Activated CD8-positive, alpha-beta memory T cell treated with anti-CD3 and anti-CD28 coated beads, Interleukin-2, amount 50 U/mL, for 24 hours (primary cell): Measurements from ENCODE around the gene FGD6.
"Not testable (repeated sequence)": the region's sequence is repeated elsewhere in the genome, so short reads cannot be mapped to it uniquely, and the experiment has no call there.

Experiments
- DNase-seq: peaks from one replicate; pipeline ENCODE4 v3.0.0-alpha.2; 2020; ENCODE audit errors: extremely low read depth

Gene FGD6

DNA sequence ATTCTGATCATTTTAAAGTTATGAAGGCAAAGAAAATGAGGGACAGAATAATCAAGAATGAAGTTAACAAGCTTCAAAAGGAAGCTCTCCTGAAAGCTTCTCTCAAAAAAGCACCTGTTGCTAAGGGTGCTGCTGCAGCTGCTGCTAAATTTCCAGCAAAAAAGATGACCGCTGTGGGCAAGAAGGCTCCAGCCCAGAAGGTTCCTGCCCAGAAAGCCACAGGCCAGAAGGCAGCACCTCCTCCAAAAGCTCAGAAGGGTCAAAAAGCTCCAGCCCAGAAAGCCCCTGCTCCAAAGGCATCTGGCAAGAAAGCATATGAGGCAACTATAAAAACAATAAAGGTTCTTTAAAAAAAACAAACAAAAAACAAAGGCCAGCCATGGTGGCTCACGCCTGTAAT is 91.2 kb downstream of the FGD6 start:
- DNase-seq, result no peak

DNA sequence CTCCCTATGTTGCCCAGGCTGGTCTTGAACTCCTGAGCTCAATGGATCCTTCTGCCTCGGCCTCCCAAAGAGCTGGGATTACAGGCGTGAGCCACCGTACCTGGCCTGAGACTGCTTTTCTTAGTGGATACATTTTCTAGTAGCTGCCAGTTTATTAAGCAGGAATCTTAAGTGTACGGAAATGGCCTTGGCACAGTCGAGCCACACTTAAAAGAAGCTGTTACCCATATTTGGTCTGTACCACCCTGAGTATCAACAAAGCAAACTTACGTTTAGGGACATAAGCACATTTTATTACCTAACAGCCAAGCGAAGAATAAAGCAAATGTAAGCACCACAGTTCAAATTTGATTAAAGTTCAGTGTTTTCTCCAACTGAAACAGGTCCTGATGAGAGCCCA is 93.2 kb downstream of the FGD6 start:
- DNase-seq, result no peak

DNA sequence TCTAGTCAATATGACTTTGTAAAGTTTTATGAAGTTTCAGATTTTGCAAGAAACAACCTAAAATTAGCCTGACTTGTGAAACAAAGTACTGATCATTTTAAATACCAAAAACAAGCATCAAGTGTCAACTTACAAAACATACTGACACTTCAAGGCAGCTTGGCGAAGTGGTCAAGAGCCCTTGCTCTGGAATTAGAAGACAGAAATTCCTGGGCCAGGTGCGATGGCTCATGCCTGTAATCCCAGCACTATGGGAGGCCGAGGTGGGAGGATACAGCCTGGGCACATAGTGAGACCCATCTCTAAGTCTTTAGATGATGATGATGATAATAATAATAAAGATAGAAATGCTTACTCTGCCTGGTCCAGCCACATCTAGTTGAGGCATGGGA is 98.5 kb downstream of the FGD6 start:
- DNase-seq, result no peak

DNA sequence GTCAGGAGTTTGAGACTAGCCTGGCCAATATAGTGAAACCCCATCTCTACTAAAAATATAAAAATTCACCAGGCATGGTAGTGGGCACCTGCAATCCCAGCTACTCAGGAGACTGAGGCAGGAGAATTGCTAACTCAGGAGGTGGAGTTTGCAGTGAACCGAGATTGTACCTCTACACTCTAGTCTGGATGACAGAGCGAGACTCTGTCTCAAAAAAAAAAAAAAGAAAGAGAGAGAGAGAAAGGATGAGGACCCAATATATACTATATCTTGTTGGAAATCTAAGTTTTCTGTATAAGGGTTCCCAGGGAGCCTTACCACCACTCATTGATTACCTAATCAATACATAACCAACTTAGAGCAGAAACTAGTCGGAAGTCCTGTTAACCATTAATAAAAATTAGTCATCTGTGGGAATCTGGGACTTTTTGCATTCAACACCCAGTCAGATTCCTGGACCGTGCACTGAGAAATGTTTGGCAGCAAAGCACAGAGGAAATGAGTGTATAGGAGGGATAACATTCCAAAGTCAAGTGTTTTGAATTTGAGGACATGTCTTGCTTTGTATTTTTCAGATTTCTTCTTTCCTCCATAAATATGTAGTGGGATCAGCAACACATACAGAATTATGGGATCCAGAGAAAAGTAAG is 99.0 kb downstream of the FGD6 start:
- no peak for DNase-seq

DNA sequence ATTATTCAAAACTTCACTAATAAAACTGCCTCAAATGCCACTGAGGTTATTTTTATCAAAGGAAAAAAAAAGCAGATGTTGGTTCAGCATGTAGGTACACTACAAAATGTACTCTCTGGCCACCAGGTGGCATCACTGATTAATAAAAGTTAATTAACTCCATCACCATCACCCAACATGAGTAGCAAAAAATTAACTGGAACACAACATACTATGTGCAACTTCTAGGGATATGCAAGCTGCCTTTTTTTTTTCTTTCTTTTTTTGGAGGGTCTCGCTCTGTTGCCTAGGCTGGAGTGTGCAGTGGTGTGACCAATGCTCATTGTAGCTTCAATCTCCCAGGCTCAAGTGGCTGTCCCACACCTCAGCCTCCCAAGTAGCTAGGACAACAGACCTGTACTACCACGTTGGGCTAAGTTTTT is 100.1 kb downstream of the FGD6 start:
- DNase-seq, result no peak

DNA sequence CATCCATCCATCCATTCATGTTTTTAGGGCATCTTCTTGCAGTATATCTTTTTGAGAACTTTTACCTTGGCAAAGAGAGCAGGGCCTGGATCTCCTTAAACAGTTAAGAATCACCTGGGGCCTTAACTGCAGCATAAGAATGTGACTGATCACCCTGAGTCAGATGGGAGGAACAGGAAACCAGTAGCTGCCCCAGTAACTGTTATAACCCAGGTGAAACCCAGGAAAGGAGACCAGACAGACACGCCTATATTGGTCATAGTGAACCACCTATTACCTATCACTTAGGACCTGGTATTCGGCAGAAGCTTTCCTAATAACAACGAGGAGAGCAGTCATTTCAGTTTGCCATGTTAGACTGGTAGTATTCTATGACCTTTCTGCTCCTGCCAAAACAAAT is 100.5 kb downstream of the FGD6 start:
- DNase-seq, result no peak

DNA sequence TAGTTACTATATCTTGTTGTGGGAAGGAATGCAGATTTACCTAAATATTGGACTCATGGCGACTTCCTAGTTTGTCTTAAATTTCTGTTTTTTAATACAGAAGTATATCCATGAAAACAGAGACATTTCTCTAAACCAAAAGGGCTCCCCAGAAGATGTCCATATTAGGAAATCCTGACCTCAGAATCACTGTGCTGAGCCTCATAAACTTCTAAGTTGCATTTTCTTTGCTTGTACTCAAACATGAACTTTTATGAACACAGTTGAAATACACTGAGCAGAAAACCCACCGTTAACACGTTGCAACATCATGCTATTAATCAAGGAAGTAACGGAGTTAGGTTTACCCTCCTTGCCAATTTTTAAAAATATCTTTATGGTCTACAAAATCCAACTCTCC is 100.9 kb downstream of the FGD6 start:
- DNase-seq, result no peak

DNA sequence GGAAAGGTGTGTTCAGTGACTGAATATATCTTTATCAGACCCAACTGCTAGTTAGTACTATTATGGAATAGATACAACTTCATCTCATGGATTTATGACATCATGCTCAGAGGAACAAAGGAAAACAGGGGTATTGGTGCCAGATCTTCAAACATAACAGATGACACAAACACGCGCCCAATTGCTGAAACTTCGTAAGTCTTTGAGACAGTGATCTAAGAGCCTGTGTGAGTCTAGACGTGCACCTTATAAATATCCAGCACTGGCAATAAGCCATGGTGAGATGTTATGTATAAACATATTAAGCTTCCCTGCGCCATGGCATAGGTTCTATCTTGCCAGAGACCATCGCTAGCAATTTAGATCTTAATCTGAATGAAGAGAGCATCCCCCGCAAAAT is 101.6 kb downstream of the FGD6 start:
- no peak for DNase-seq

DNA sequence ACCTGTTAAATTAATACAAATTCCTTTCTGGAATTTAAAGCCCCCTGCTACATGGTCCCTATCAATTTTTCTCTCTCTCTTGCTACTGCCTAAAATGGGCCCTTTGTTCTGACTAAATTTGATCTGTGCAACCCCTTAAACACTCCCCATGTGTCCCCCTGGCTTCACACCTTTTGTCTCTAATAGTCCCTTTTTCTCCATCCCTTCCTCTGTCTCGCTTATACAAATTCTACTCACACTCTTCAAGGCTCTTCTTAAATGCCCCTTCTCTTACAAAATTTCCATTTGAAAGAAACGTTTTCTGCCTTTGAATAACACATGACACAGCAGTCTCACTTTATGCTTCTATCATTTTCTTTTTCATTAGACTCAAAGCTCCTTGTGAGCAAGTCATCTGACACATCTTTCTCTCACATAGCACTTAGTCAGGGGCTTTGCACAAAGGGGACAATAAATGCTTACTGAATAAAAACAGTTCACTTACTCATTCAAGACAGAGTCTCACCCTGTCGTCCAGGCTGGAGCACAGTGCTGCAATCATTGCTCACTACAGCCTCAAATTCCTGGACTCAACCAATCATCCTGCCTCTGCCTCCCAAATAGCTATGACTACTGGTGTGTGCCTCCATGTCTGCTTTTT is 102.4 kb downstream of the FGD6 start:
- no peak for DNase-seq

DNA sequence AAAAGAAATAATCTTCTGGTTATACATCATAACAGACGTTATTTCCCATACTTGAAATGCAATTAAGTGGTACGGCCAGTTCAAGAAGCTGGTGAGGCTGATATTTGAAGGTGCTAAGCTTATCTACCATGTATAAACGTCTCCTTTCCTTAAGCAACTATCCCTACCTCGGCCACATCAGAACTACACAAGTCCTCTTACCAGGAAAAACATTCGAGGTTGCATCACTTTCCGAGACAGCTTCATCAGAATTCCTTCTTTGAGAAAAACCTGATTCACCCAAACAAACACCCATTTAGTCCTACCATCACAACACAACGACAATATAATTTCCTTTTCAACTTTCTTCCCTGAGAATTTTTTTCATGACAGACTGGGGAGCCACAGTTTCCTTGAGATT is 109.9 kb downstream of the FGD6 start:
- DNase-seq, result no peak

DNA sequence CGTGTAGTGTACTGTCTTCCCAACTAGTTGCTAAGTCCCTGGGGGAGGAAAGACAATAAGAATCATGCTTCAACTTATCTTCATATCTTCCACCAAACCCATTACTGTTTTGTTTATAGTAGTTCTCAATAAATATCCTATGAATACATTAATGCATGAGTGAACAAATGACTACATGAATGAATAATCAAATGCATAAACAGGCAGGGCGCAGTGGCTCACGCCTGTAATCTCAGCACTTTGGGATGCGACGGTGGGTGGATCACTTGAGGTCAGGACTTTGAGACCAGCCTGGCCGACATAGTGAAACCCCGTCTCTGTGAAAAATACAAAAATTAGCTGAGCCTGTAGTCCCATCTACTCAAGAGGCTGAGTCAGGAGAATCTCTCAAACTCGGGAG is 111.7 kb downstream of the FGD6 start:
- DNase-seq, result no peak

DNA sequence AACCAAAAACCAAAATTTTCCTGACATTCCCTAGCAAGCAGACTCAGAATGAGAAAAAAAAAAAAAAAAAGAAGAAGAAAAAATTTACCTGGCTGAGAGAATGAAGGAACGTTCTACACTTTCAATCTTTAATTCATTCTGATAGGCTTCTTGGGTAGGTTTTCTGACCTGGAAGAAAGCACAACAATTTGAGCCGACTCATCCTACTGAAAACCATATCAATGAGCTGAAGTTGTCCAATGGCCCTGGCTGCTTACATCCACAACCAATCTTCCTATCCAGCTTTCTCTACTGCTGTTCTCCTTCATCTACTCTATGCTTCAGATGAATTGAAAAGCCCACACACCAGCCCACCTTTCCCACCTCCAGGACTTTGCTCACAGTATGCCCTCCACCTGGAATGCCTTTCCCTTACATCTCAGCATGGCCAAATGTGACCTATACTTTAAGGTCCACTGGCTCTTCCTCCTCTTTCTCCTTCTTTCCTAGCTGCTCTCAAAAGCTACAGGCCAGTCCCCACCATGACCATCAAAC is 112.3 kb downstream of the FGD6 start:
- DNase-seq, result no peak

DNA sequence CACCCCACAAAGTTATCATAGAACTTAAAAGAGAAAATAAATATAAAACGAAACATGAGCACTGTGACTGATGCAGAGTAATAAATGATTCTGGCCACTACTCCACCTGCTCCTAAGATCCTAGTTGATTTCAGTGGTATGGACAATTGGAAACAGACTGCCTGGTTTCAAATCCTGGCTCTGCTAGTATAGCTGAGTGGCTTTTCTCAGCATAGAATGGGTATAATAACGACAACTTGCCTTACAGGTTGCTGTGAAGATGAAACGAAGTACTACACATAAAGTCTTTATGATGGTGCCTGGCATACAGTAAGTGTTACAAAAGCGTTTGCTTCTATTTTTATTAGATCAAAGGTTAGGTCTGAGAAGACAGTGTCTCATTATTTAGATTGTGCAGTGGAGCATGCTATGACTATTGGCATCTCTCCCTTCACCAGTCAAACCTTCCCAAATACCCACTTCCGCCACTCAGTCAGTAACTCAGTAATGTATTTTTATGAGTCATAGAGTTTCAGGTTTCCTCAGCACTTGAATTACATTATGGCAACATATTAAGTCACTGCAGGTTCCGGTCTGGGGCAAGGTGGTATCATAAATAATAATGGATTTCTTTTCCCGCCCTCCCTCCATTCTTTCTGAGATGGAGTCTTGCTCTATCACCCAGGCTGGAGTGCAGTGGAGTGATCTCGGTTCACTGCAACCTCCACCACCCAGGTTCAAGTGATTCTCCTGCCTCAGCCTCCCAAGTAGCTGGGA is 114.2 kb downstream of the FGD6 start:
- DNase-seq, result peak; percentile 2

DNA sequence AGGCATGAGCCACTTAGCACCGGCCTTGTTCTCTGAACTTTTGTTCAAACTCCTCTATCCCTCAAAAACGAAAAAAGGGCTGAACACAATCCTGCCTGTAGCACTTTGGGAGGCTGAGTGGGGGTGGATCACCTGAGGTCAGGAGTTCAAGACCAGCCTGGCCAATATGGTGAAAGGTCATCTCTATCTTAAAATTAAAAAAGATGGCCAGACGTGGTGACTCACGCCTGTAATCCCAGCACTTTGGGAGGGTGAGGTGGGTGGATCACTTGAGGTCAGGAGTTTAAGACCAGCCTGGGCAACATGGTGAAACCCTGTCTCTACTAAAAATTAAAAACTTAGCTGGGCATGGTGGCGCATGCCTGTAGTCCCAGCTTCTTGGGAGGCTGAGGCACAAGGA is 115.3 kb downstream of the FGD6 start:
- DNase-seq, result not testable (repeated sequence)

DNA sequence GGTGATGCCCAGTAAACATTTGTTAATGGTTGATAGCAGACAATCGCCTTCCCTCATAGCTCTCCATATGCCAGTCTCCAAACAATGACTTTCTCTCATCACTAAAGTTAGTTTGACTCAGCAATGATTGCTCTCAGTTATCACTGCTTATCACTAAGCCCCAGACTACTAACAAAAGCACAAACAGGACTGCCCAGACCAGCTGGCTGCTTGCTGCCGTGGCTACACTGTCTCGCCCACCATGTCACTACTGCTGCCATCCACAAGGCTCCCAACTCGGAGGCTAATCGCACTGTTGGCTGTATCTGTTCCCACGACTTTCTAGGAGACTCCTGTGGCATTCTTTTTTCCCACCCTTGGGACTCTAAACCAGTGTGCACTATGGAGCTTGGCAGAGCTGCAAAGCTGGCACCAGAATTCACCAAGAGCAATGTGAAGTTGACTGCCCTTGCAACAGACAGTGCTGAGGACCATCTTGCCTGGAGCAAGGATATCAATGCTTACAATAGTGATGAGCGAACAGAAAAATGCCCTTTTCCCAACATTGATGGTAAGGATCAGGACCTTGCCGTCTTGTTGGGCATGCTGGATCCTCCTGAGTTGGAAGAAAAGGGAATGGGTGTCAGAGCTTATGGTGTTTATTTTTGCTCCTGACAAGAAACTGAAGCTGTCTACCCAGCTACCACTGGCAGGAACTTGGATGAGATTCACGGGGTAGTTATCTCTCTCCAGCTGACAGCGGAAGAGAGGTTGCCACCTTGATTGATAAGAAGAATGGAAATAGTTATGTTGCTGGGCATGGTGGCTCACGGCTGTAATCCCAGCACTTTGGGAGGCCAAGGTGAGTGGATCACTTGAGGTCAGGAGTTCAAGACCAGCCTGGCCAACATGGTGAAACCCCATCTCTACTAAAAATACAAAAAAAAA is 116.7 kb downstream of the FGD6 start:
- DNase-seq, result no peak

DNA sequence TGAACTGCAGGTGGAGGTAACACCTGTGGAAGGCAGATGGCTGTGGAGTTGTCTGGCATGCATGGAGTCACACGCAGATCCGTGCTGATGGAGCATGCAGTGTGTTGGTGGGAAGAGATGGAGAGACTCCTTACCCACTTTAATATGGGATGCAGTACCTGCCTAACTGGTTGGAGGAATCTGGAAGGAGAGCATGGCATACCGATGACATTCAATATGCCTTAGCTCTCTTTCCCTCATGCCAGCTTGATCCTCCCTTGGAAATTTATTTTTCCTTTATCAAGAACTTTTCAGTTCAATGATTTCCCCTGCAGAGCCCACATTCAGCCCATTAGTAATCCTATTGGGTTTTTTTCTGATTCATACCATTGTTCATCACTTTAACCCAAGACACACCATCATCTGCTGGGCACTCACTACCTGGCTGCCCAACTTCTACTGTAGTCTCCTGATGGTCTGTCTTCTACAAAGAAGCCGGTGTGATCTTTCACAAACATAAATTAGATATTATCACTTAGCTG is 117.9 kb downstream of the FGD6 start:
- no peak for DNase-seq

DNA sequence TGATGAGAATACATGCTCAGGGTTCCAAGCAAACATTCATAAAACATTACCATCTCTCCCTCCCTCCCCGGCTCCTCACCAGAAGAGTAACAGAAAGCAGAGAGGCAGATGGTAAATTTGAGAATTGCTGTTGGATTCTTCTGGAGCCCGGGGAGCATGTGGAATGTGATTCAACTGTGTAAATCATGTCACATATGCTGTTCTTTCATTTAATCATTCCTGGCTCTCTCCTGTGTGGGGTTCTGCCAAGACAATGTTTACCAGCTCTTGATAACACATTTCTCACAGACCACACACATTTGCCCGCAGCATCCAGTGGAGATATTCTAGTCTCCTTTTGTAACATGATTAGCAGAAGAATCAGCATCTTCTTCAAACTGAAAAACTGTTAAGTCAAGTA is 120.4 kb downstream of the FGD6 start:
- DNase-seq, result no peak

DNA sequence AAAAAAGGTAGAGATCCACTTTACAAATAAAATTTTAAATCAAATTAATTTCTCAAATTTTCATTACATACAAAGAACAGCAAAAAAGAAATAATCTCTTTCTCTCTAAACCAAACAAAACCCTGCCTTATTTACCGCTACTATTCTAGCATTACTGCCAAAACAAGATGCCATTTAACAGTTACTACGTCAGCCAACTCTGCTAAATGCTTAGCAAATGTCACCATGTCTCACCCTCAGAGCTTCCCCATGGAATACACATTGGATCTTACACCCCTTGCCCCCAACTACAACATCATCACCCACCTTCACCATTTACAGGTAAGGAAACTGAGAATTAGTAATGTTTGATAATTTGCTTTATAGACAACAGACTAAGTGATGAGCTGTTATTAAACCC is 120.9 kb downstream of the FGD6 start:
- DNase-seq, result no peak

DNA sequence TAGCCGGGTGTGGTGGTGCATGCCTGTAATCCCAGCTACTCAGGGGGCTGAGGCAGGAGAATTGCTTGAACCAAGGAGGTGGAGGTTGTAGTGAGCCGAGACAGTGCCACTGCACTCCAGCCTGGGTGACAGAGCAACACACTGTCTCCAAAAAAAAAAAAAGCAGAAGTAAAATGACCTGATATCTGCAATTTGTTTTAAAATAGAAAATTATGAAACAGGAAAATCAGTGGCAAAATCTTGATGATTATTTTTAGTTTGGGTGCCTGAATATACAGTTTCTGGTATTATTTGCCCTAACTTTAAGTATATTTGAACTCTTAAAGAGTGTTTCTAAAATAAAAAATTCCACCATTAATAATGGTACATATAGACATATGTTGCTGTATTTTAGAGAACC is 121.4 kb downstream of the FGD6 start:
- not testable (repeated sequence) for DNase-seq

DNA sequence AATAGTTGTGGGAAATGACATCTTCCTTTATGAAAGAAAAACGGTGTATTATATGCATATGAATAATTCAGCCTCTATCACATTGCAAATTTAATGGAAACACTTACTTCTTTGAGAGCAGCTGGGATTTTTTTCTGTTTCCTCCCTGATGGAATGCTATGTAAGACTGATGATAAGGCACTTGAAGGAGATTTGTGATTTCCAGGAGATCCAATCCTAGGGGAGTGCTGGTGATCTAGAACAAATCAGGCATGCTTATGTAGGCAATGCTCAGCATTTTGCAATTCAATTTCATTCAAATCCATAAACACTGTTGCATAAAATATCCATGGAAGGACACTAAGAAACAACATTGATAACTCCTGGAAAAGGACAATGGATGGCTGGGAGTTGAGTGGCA is 127.8 kb downstream of the FGD6 start:
- DNase-seq, result no peak

DNA sequence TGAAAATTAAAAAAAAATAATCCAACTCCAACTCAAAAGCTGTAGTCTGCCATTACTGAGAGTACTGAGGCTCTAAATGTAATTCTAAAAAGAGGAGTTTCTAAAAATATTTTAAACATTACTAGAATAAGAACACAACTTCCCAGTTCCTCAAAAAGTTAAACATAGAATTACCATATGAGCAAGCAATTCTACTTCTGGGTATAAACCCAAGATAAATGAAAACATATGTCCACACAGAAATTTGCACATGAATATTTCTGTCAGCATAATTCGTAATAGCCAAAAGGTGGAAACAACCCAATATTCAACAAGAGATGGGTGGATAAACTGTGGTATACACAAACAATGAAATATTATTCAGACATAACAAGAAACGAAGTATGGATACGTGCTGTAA is 128.9 kb downstream of the FGD6 start:
- no peak for DNase-seq

DNA sequence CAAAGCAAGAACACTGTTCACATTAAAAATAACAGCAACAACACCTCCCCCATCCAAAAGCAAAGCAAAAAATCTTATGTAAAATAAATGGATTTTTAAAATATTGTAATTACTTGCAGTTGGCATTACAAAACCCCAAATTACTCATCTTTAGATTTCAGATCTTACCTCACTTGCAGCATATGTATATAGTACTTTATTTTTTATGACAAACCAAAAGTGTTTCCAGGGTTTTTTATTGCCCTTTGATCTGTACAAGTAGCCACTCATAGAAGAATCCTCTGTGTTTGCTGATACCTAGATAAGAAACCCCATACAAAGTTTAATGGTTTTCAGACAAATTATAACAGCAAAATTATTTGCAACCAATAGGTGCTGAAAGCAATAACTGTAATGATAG is 131.7 kb downstream of the FGD6 start:
- DNase-seq, result no peak
